Smooth muscle cell (in vitro differentiated cells): ENCODE results near the gene CHI3L2. TPM values are rescaled to one million over a fixed set of nuclear protein-coding genes. Genes with fewer than 3 reads are reported as not detected.

Source experiments
- DNase-seq: peaks from one replicate; lab custom pipeline; 2025; ENCODE audit not compliant: unreplicated experiment; lab: John Stamatoyannopoulos, UW
- H2AFZ ChIP-seq: fragments of 200-600 bp; sonication (generic); 2 replicates; pipeline ENCODE4 v1.6.0; 2016; ENCODE audit warnings: antibody characterized with exemption, low read depth, mild to moderate bottlenecking
- H3F3A ChIP-seq: fragments of 200-600 bp; sonication (generic); 2 replicates; pipeline ENCODE4 v1.6.0; 2017; ENCODE audit warnings: antibody characterized with exemption, low read depth
- H3K27ac ChIP-seq: fragments of 200-600 bp; sonication (generic); 2 replicates; pipeline ENCODE4 v1.5.1; 2016; ENCODE audit warnings: low read depth, mild to moderate bottlenecking
- H3K27me3 ChIP-seq: fragments of 200-600 bp; sonication (generic); 2 replicates; pipeline ENCODE4 v1.6.1; 2016; ENCODE audit warnings: low read depth, mild to moderate bottlenecking
- H3K36me3 ChIP-seq: fragments of 200-600 bp; sonication (generic); 2 replicates; pipeline ENCODE4 v1.5.1; 2016; ENCODE audit warnings: low read depth
- H3K4me1 ChIP-seq: fragments of 200-600 bp; sonication (generic); 2 replicates; pipeline ENCODE4 v1.5.1; 2016; ENCODE audit warnings: low read depth
- H3K4me2 ChIP-seq: fragments of 200-600 bp; sonication (generic); 2 replicates; pipeline ENCODE4 v1.6.0; 2016; ENCODE audit warnings: mild to moderate bottlenecking
- H3K4me3 ChIP-seq: fragments of 200-600 bp; sonication (generic); 2 replicates; pipeline ENCODE4 v1.5.1; 2016; ENCODE audit warnings: mild to moderate bottlenecking
- H3K79me2 ChIP-seq: fragments of 200-600 bp; sonication (generic); 2 replicates; pipeline ENCODE4 v1.6.0; 2016; ENCODE audit warnings: low read depth, mild to moderate bottlenecking
- H3K9ac ChIP-seq: fragments of 200-600 bp; sonication (generic); 2 replicates; pipeline ENCODE4 v1.6.0; 2016; ENCODE audit warnings: low read depth
- H3K9me3 ChIP-seq: fragments of 200-600 bp; sonication (generic); replicated peaks from 2 replicates; pipeline ENCODE4 v1.5.1; 2016; ENCODE audit warnings: low read depth
- H4K20me1 ChIP-seq: fragments of 200-600 bp; sonication (generic); 2 replicates; pipeline ENCODE4 v1.6.0; 2016; ENCODE audit warnings: low read depth
- CTCF ChIP-seq: fragments of 200-600 bp; sonication (generic); IDR thresholded peaks from 2 replicates; pipeline ENCODE4 v1.5.1; 2017; ENCODE audit warnings: borderline replicate concordance, mild to moderate bottlenecking, antibody characterized with exemption; ENCODE audit not compliant: insufficient read depth, poor library complexity, severe bottlenecking
- WGBS: methylation state at CpG from one replicate; pipeline ENCODE4 v1.1.7; 2016; ENCODE audit warnings: low lambda C conversion rate; 5-methylcytosine and 5-hydroxymethylcytosine counted together
- polyA plus RNA-seq: library from polyadenylated mRNA; unstranded; fragments of >200 nt; fragmentation: Nextera tagmentation; extraction: Ambion mirVana; gene quantifications from 2 replicates; pipeline ENCODE4 v1.2.1, GENCODE V29; 2016
- total RNA-seq: library from RNA; depleted of rRNA; stranded (reverse); fragments of >200 nt; gene quantifications from 2 replicates; pipeline ENCODE4 v1.2.3, GENCODE V29; 2014

Gene CHI3L2
- total and polyA plus RNA-seq, 2 experiments from 2014 or later: 0.54 to 2.0 TPM

- Histone ChIP-seq H3K36me3 (no peaks in the 10 kb centered on the region), H2AFZ (no peak overlapping the region), H4K20me1 (no peaks in the 10 kb centered on the region), H3K27ac (no peak overlapping the region), H3K79me2 (no peaks in the 10 kb centered on the region), H3K4me2 (no peak overlapping the region), H3K9ac (no peak overlapping the region), H3K4me3 (no peak overlapping the region), H3K27me3 (no peaks in the 10 kb centered on the region), H3F3A (no peaks in the 10 kb centered on the region), H3K9me3 (no peaks in the 10 kb centered on the region), H3K4me1 (peaks cover 5% of the 10 kb centered on the region)
- TF ChIP-seq CTCF: no peak
- no peak for DNase-seq
- WGBS: 86% methylated on average over 16 of the region's 16 CpGs
These were observed 43.9 kb downstream of the CHI3L2 start for GRCh38 chr1:111271464-111271801.

DNA sequence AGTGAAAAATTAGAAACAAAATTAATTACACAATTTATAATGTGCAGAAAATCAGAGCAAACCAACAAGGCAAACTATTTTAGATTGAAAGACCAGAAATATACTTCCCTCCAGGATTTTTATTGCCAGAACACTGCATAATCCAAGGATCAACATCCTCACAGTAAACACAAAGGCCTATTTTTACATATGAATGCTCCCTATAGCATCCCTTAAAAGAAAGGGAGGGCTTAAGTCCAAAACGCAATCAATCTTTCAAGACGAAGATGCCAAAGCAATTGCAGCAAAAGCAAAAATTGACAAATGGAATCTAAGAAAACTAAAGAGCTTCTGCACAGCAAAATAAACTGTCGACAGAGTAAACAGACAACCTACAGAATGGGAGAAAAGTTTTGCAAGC lies 44.6 kb downstream of the CHI3L2 start:
- no peaks in the 10 kb centered on the region for H3K27me3 ChIP-seq
- H3K27ac ChIP-seq: no peak overlapping the region
- H3F3A ChIP-seq: no peaks in the 10 kb centered on the region
- H4K20me1 ChIP-seq: no peaks in the 10 kb centered on the region
- no peak overlapping the region for H2AFZ ChIP-seq
- H3K4me2 ChIP-seq: no peak overlapping the region
- H3K4me1 ChIP-seq: peaks cover 5% of the 10 kb centered on the region
- H3K9ac ChIP-seq: no peak overlapping the region
- 67% methylated on average over 3 of the region's 3 CpGs for WGBS
- H3K4me3 ChIP-seq: no peak overlapping the region
- DNase-seq: no peak
- H3K9me3 ChIP-seq: no peaks in the 10 kb centered on the region
- no peaks in the 10 kb centered on the region for H3K36me3 ChIP-seq
- no peak for TF ChIP-seq CTCF
- no peaks in the 10 kb centered on the region for H3K79me2 ChIP-seq

GRCh38 chr1:111274653-111275052 lies 47.1 kb downstream of the CHI3L2 start:
- H3K27ac ChIP-seq: no peak overlapping the region
- H3K27me3 ChIP-seq: no peaks in the 10 kb centered on the region
- no peak for DNase-seq
- no peak overlapping the region for H3K9ac ChIP-seq
- no peaks in the 10 kb centered on the region for H3K36me3 ChIP-seq
- H3F3A ChIP-seq: no peaks in the 10 kb centered on the region
- H3K4me1 ChIP-seq: peaks cover 5% of the 10 kb centered on the region
- H2AFZ ChIP-seq: no peak overlapping the region
- no peaks in the 10 kb centered on the region for H3K9me3 ChIP-seq
- 96% methylated on average over 4 of the region's 4 CpGs for WGBS
- H3K4me2 ChIP-seq: no peak overlapping the region
- H3K4me3 ChIP-seq: no peak overlapping the region
- TF ChIP-seq CTCF: no peak
- no peaks in the 10 kb centered on the region for H3K79me2 ChIP-seq
- no peaks in the 10 kb centered on the region for H4K20me1 ChIP-seq

DNA sequence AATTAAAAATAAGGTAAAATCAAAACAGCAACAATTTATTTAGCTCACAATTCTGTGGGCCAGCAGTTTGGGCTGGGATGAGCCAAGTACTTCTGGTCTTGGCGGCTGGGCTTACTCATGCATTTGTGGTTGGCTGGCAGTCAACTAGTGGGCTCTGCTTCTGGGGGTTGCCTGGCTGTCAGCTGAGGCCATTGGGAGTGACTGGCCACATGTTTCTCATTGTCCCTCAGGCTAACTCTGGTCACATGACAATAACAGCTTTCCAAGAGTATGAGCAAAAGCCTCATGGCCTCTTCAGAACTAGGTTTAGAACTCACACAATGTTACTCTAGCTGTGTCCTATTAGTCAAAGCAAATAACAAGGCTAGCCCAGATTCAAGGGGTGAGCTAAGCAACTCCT lies 47.6 kb downstream of the CHI3L2 start:
- no peaks in the 10 kb centered on the region for H3K27me3 ChIP-seq
- no peak overlapping the region for H3K4me3 ChIP-seq
- H3K9ac ChIP-seq: no peak overlapping the region
- H4K20me1 ChIP-seq: no peaks in the 10 kb centered on the region
- TF ChIP-seq CTCF: no peak
- no peaks in the 10 kb centered on the region for H3K9me3 ChIP-seq
- H3K4me2 ChIP-seq: no peak overlapping the region
- H3F3A ChIP-seq: no peaks in the 10 kb centered on the region
- H2AFZ ChIP-seq: no peak overlapping the region
- DNase-seq: no peak
- H3K4me1 ChIP-seq: peaks cover 5% of the 10 kb centered on the region
- no peak overlapping the region for H3K27ac ChIP-seq
- no peaks in the 10 kb centered on the region for H3K36me3 ChIP-seq
- 33% methylated on average over 1 of the region's 1 CpG for WGBS
- no peaks in the 10 kb centered on the region for H3K79me2 ChIP-seq
